ENCODE measurements around the gene TBX1. TPM values are rescaled to one million over a fixed set of nuclear protein-coding genes. Genes with fewer than 3 reads are reported as not detected.

Gene TBX1
- total RNA-seq, 1 donor from 2014 or later, result not detected

DNA sequence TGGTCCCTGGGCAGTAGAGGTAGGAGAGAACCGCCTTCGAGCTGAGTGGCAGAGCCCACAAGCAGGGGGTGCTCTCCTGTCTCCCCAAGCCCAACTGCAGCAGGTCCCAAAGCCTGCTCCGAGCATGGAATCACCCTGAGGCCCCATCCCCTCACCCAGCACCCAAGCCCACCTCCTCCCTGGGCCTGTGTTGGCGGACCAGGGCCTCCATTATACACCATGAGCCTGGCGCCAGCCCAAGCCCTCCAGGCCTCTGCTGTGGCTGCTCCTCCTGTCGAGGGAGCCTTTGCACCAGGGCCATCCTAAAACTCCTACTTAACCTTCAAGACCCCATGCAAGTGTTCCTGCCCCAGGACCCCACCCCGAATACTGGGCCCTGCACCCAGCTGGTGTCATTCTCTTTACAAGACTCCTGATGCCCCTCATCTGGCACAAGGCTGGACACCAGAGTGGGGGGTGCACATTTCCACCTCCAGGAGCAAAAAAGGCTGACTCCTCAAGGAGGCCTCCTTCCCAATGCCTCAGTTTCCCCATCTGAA is 20.6 kb upstream of the TBX1 start:
- no peaks in the 10 kb centered on the region for H3K27me3 Mint-ChIP-seq (ENCODE audit: insufficient read depth, low read depth)
- H3K79me2 ChIP-seq (ENCODE audit: low read depth), result no peaks in the 10 kb centered on the region
- no peaks in the 10 kb centered on the region for H3K9me3 Mint-ChIP-seq
- no peaks in the 10 kb centered on the region for H3K36me3 ChIP-seq
- H3K4me1 Mint-ChIP-seq, result no peaks in the 10 kb centered on the region
- no peak overlapping the region for H3K9ac ChIP-seq
- no peaks in the 10 kb centered on the region for H4K20me1 ChIP-seq (ENCODE audit: low read depth)
- H3K4me2 ChIP-seq, result no peak overlapping the region
- DNase-seq (ENCODE audit: low spot score), result no peak
- no peak overlapping the region for H3K27ac ChIP-seq
- H3K27me3 ChIP-seq, result no peaks in the 10 kb centered on the region
- TF ChIP-seq CTCF (IDR thresholded peaks at IDR 0.05) (no peak), EZH2phosphoT487 (IDR thresholded peaks at IDR 0.05) (no peak), EZH2 (IDR thresholded peaks at IDR 0.05) (no peak)
- no peak overlapping the region for H2AFZ ChIP-seq (replicated peaks)
- H3F3A ChIP-seq (ENCODE audit: low read depth), result no peaks in the 10 kb centered on the region
- H3K9me3 ChIP-seq (ENCODE audit: low read depth), result no peaks in the 10 kb centered on the region
- no peak overlapping the region for H3K4me3 ChIP-seq
- peaks cover 12% of the 10 kb centered on the region for H3K4me1 ChIP-seq
- H3K27ac Mint-ChIP-seq, result no peak overlapping the region
- H3K36me3 Mint-ChIP-seq, result no peaks in the 10 kb centered on the region
- H3K4me3 Mint-ChIP-seq, result no peak overlapping the region

- H3K9me3 Mint-ChIP-seq, result no peaks in the 10 kb centered on the region
- Histone ChIP-seq H4K20me1 (ENCODE audit: low read depth) (no peaks in the 10 kb centered on the region), H3K4me3 (no peak overlapping the region), H3K9me3 (ENCODE audit: low read depth) (no peaks in the 10 kb centered on the region), H3K4me1 (peaks cover 12% of the 10 kb centered on the region), H3F3A (ENCODE audit: low read depth) (no peaks in the 10 kb centered on the region), H2AFZ (replicated peaks) (no peak overlapping the region), H3K27me3 (no peaks in the 10 kb centered on the region), H3K36me3 (no peaks in the 10 kb centered on the region), H3K79me2 (ENCODE audit: low read depth) (no peaks in the 10 kb centered on the region), H3K27ac (no peak overlapping the region), H3K4me2 (no peak overlapping the region), H3K9ac (no peak overlapping the region)
- H3K27me3 Mint-ChIP-seq (ENCODE audit: insufficient read depth, low read depth), result no peaks in the 10 kb centered on the region
- H3K4me3 Mint-ChIP-seq, result no peak overlapping the region
- no peaks in the 10 kb centered on the region for H3K4me1 Mint-ChIP-seq
- no peak overlapping the region for H3K27ac Mint-ChIP-seq
- no peaks in the 10 kb centered on the region for H3K36me3 Mint-ChIP-seq
- TF ChIP-seq CTCF (IDR thresholded peaks at IDR 0.05) (no peak), EZH2phosphoT487 (IDR thresholded peaks at IDR 0.05) (no peak), EZH2 (IDR thresholded peaks at IDR 0.05) (no peak)
- no peak for DNase-seq (ENCODE audit: low spot score)
Observed at GRCh38 chr22:19740586-19740985, 20.0 kb upstream of the TBX1 start.

- Mint-ChIP-seq H3K36me3 (no peaks in the 10 kb centered on the region), H3K9me3 (no peaks in the 10 kb centered on the region), H3K27ac (no peak overlapping the region), H3K27me3 (ENCODE audit: insufficient read depth, low read depth) (no peaks in the 10 kb centered on the region), H3K4me3 (no peak overlapping the region), H3K4me1 (no peaks in the 10 kb centered on the region)
- DNase-seq (ENCODE audit: low spot score), result no peak
- TF ChIP-seq EZH2phosphoT487 (IDR thresholded peaks at IDR 0.05) (no peak), CTCF (IDR thresholded peaks at IDR 0.05) (no peak), EZH2 (IDR thresholded peaks at IDR 0.05) (no peak)
- Histone ChIP-seq H3F3A (ENCODE audit: low read depth) (no peaks in the 10 kb centered on the region), H3K4me1 (peaks cover 12% of the 10 kb centered on the region), H3K27me3 (no peaks in the 10 kb centered on the region), H3K4me2 (no peak overlapping the region), H4K20me1 (ENCODE audit: low read depth) (no peaks in the 10 kb centered on the region), H3K9me3 (ENCODE audit: low read depth) (no peaks in the 10 kb centered on the region), H3K36me3 (no peaks in the 10 kb centered on the region), H3K4me3 (no peak overlapping the region), H3K9ac (no peak overlapping the region), H3K27ac (no peak overlapping the region), H3K79me2 (ENCODE audit: low read depth) (no peaks in the 10 kb centered on the region), H2AFZ (replicated peaks) (no peak overlapping the region)
Observed at GRCh38 chr22:19741053-19741452, 19.5 kb upstream of the TBX1 start.

Data from neural progenitor cell (in vitro differentiated cells).